HG03439 (cell line): Measurements from ENCODE around the gene CETN1.

Source experiments
- ATAC-seq: cut with Tn5 transposase; IDR thresholded peaks from one replicate; pipeline ENCODE4 v1.9.1; 2021; ENCODE audit warnings: mild to moderate bottlenecking, moderate library complexity; ENCODE audit not compliant: unreplicated experiment

The CETN1 gene

GRCh38 chr18:574865-575645 is 5.1 kb upstream of the CETN1 start:
- ATAC-seq, result no peak

- no peak for ATAC-seq
Observed at GRCh38 chr18:576924-577323, 3.3 kb upstream of the CETN1 start.

- ATAC-seq, result no peak
Observed at GRCh38 chr18:577643-578375, 2.4 kb upstream of the CETN1 start.

GRCh38 chr18:579238-579637 is 942 bp upstream of the CETN1 start:
- no peak for ATAC-seq

GRCh38 chr18:581096-581495 is 916 bp downstream of the CETN1 start:
- no peak for ATAC-seq

GRCh38 chr18:582465-582864 is 2.3 kb downstream of the CETN1 start:
- ATAC-seq, result no peak

GRCh38 chr18:595068-595467 is 14.9 kb downstream of the CETN1 start:
- no peak for ATAC-seq

- ATAC-seq, result no peak
Observed at GRCh38 chr18:595571-595970, 15.4 kb downstream of the CETN1 start.

- ATAC-seq, result no peak
Observed at GRCh38 chr18:596288-596881, 16.2 kb downstream of the CETN1 start.

GRCh38 chr18:598124-598589 is 18.0 kb downstream of the CETN1 start:
- no peak for ATAC-seq

- no peak for ATAC-seq
Observed at GRCh38 chr18:600107-600506, 19.9 kb downstream of the CETN1 start.

- ATAC-seq, result no peak
Observed at GRCh38 chr18:604771-605170, 24.6 kb downstream of the CETN1 start.

- ATAC-seq, result no peak
Observed at GRCh38 chr18:607930-608329, 27.8 kb downstream of the CETN1 start.

- ATAC-seq, result no peak
Observed at GRCh38 chr18:610214-610928, 30.2 kb downstream of the CETN1 start.

GRCh38 chr18:612156-612555 is 32.0 kb downstream of the CETN1 start:
- no peak for ATAC-seq

- no peak for ATAC-seq
Observed at GRCh38 chr18:614193-614592, 34.0 kb downstream of the CETN1 start.

GRCh38 chr18:615092-615521 is 34.9 kb downstream of the CETN1 start:
- no peak for ATAC-seq

- ATAC-seq, result no peak
Observed at GRCh38 chr18:615773-616172, 35.6 kb downstream of the CETN1 start.

- ATAC-seq, result no peak
Observed at GRCh38 chr18:616380-616995, 36.3 kb downstream of the CETN1 start.

GRCh38 chr18:617970-618504 is 37.9 kb downstream of the CETN1 start:
- no peak for ATAC-seq
